OCI-LY3 (cell line): ENCODE measurements around the gene CLPX.
"Not testable (repeated sequence)": the region's sequence is repeated elsewhere in the genome, so short reads cannot be mapped to it uniquely, and the experiment has no call there.

Experiments
- CTCF ChIP-seq: fragments of 200-600, 300-600 bp; sonication (generic); IDR thresholded peaks from 2 replicates; pipeline ENCODE4 v1.5.1; 2014; ENCODE audit warnings: antibody characterized with exemption, low read length, low read depth
- EZH2phosphoT487 ChIP-seq: fragments of 200-600 bp; shearing (Covaris generic); IDR thresholded peaks from 2 replicates; pipeline ENCODE4 v1.6.1; 2018; ENCODE audit warnings: antibody characterized with exemption, mixed run types, low read depth

DNA sequence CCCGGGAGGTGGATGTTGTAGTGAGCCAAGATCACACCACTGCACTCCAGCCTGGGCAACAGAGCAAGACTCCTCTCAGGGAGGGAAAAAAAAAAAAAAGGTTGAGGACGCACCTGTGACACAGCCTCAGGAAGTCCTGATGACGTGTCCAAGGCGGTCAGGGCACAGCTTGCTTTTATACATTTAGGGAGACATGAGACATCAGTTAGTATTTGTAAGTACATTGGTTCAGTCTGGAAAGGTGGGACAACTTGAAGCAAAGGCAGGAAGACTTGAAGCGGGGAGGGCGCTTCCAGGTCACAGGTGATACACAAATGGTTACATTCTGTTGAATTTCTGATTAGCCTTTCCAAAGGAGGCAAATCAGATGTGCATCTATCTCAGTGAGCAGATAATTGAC lies 46.5 kb downstream of the CLPX start:
- TF ChIP-seq CTCF, EZH2phosphoT487: not testable (repeated sequence)
